ENCODE results near the gene CLDN15.

CLDN15 gene

GRCh38 chr7:101278461-101279292, 41.1 kb upstream of the CLDN15 start:
- no peaks in the 10 kb centered on the region for H3K79me2 ChIP-seq (ENCODE audit: insufficient read depth, low read length)
- H3K27ac ChIP-seq (ENCODE audit: low read depth, low read length), result no peak overlapping the region
- no peaks in the 10 kb centered on the region for H3K27me3 ChIP-seq (ENCODE audit: low read length)
- H3K4me2 ChIP-seq (ENCODE audit: low read depth, low read length, poor library complexity, severe bottlenecking), result no peak overlapping the region
- H3K36me3 ChIP-seq (ENCODE audit: low read length), result no peaks in the 10 kb centered on the region
- no peak overlapping the region for H3K9ac ChIP-seq (ENCODE audit: low read length)
- no peaks in the 10 kb centered on the region for H3K9me2 ChIP-seq (replicated peaks; ENCODE audit: insufficient read depth, low read length)
- H3K9me3 ChIP-seq (ENCODE audit: insufficient read depth, low read length), result no peaks in the 10 kb centered on the region
- H4K20me1 ChIP-seq (ENCODE audit: low read depth, low read length), result no peaks in the 10 kb centered on the region
- no peak for TF ChIP-seq CTCF (IDR thresholded peaks at IDR 0.05; ENCODE audit: insufficient read depth, low read length, poor library complexity, severe bottlenecking)
- TF ChIP-seq EZH2phosphoT487 (conservative IDR thresholded peaks at IDR 0.05; ENCODE audit: low read length), result no peak
- no peaks in the 10 kb centered on the region for H3F3A ChIP-seq (ENCODE audit: insufficient read depth)
- no peak overlapping the region for H3K4me3 ChIP-seq (ENCODE audit: insufficient read depth, low read length, poor library complexity, severe bottlenecking)
- no peak overlapping the region for H2AFZ ChIP-seq (ENCODE audit: low read depth, low read length, severe bottlenecking)

- Histone ChIP-seq H3K9ac (ENCODE audit: low read length) (no peak overlapping the region), H3K9me3 (ENCODE audit: insufficient read depth, low read length) (no peaks in the 10 kb centered on the region), H3F3A (ENCODE audit: insufficient read depth) (no peaks in the 10 kb centered on the region), H3K4me3 (ENCODE audit: insufficient read depth, low read length, poor library complexity, severe bottlenecking) (no peak overlapping the region), H2AFZ (ENCODE audit: low read depth, low read length, severe bottlenecking) (no peak overlapping the region), H3K79me2 (ENCODE audit: insufficient read depth, low read length) (no peaks in the 10 kb centered on the region), H3K27me3 (ENCODE audit: low read length) (no peaks in the 10 kb centered on the region), H4K20me1 (ENCODE audit: low read depth, low read length) (no peaks in the 10 kb centered on the region), H3K27ac (ENCODE audit: low read depth, low read length) (no peak overlapping the region), H3K4me2 (ENCODE audit: low read depth, low read length, poor library complexity, severe bottlenecking) (no peak overlapping the region), H3K36me3 (ENCODE audit: low read length) (no peaks in the 10 kb centered on the region), H3K9me2 (replicated peaks; ENCODE audit: insufficient read depth, low read length) (no peaks in the 10 kb centered on the region)
- no peak for TF ChIP-seq EZH2phosphoT487 (conservative IDR thresholded peaks at IDR 0.05; ENCODE audit: low read length)
- TF ChIP-seq CTCF (IDR thresholded peaks at IDR 0.05; ENCODE audit: insufficient read depth, low read length, poor library complexity, severe bottlenecking), result no peak
These were observed 39.6 kb upstream of the CLDN15 start for GRCh38 chr7:101277155-101277554.

GRCh38 chr7:101273206-101273605, 35.6 kb upstream of the CLDN15 start:
- Histone ChIP-seq H3K9ac (ENCODE audit: low read length) (no peak overlapping the region), H4K20me1 (ENCODE audit: low read depth, low read length) (no peaks in the 10 kb centered on the region), H3K27me3 (ENCODE audit: low read length) (no peaks in the 10 kb centered on the region), H3K4me2 (ENCODE audit: low read depth, low read length, poor library complexity, severe bottlenecking) (no peak overlapping the region), H3K36me3 (ENCODE audit: low read length) (no peaks in the 10 kb centered on the region), H3K4me3 (ENCODE audit: insufficient read depth, low read length, poor library complexity, severe bottlenecking) (no peak overlapping the region), H3K9me2 (replicated peaks; ENCODE audit: insufficient read depth, low read length) (no peaks in the 10 kb centered on the region), H3K27ac (ENCODE audit: low read depth, low read length) (no peak overlapping the region), H3K9me3 (ENCODE audit: insufficient read depth, low read length) (no peaks in the 10 kb centered on the region), H3K79me2 (ENCODE audit: insufficient read depth, low read length) (no peaks in the 10 kb centered on the region), H3F3A (ENCODE audit: insufficient read depth) (no peaks in the 10 kb centered on the region), H2AFZ (ENCODE audit: low read depth, low read length, severe bottlenecking) (no peak overlapping the region)
- TF ChIP-seq EZH2phosphoT487 (conservative IDR thresholded peaks at IDR 0.05; ENCODE audit: low read length) (no peak), CTCF (IDR thresholded peaks at IDR 0.05; ENCODE audit: insufficient read depth, low read length, poor library complexity, severe bottlenecking) (no peak)
